Umbilical cord (tissue), 2 donors: ENCODE measurements around the gene ATP2B2. TPM values are rescaled to one million over a fixed set of nuclear protein-coding genes. Genes with fewer than 3 reads are reported as not detected.
"Not testable (repeated sequence)": the region's sequence is repeated elsewhere in the genome, so short reads cannot be mapped to it uniquely, and the experiment has no call there.

ENCODE experiments used
- DNase-seq: peaks from one replicate; pipeline ENCODE4 v3.0.0-alpha.2; 2015; ENCODE audit warnings: low spot score
- total RNA-seq: library from RNA; depleted of rRNA; stranded (reverse); fragments of >200 nt; gene quantifications from one replicate; pipeline ENCODE4 v1.2.3, GENCODE V29; 2014; ENCODE audit warnings: low replicate concordance; ENCODE audit not compliant: insufficient read depth

Gene ATP2B2
- 1.4 TPM for total RNA-seq

- no peak for DNase-seq
These were observed at the start of gene ATP2B2 for GRCh38 chr3:10505050-10505790. ATP2B2 (minus strand) TSS chr3:10505586; CDS start chr3:10449543, 56,043 bp downstream.

- DNase-seq, result no peak
These were observed 49.4 kb upstream of the ATP2B2 start for GRCh38 chr3:10554746-10555145.

- no peak for DNase-seq
These were observed 48.8 kb upstream of the ATP2B2 start for GRCh38 chr3:10554236-10554611.

GRCh38 chr3:10553591-10554235 is 48.3 kb upstream of the ATP2B2 start:
- DNase-seq, result peak; percentile 17

GRCh38 chr3:10552631-10552943 is 47.2 kb upstream of the ATP2B2 start:
- no peak for DNase-seq

GRCh38 chr3:10551821-10552630 is 46.6 kb upstream of the ATP2B2 start:
- no peak for DNase-seq

GRCh38 chr3:10551139-10551538 is 45.8 kb upstream of the ATP2B2 start:
- no peak for DNase-seq

GRCh38 chr3:10550705-10551104 is 45.3 kb upstream of the ATP2B2 start:
- no peak for DNase-seq

GRCh38 chr3:10549617-10550230 is 44.3 kb upstream of the ATP2B2 start:
- no peak for DNase-seq

GRCh38 chr3:10548992-10549391 is 43.6 kb upstream of the ATP2B2 start:
- no peak for DNase-seq

GRCh38 chr3:10547841-10548783 is 42.7 kb upstream of the ATP2B2 start:
- no peak for DNase-seq

GRCh38 chr3:10547413-10547812 is 42.0 kb upstream of the ATP2B2 start:
- no peak for DNase-seq

GRCh38 chr3:10546820-10547263 is 41.5 kb upstream of the ATP2B2 start:
- DNase-seq, result no peak

GRCh38 chr3:10546181-10546624 is 40.8 kb upstream of the ATP2B2 start:
- DNase-seq, result no peak

GRCh38 chr3:10542518-10542917 is 37.1 kb upstream of the ATP2B2 start:
- no peak for DNase-seq

- DNase-seq, result not testable (repeated sequence)
These were observed 35.0 kb upstream of the ATP2B2 start for GRCh38 chr3:10540347-10540746.

- DNase-seq, result no peak
These were observed 28.7 kb upstream of the ATP2B2 start for GRCh38 chr3:10534066-10534465.

- no peak for DNase-seq
These were observed 28.3 kb upstream of the ATP2B2 start for GRCh38 chr3:10533737-10534023.

GRCh38 chr3:10532939-10533736 is 27.8 kb upstream of the ATP2B2 start:
- no peak for DNase-seq

- DNase-seq, result no peak
These were observed 25.6 kb upstream of the ATP2B2 start for GRCh38 chr3:10531031-10531430.
